Psoas muscle (tissue), 8 donors: ENCODE data around the gene DSCAM. TPM values are rescaled to one million over a fixed set of nuclear protein-coding genes. Genes with fewer than 3 reads are reported as not detected.

Experiments used
- ATAC-seq, 4 donors: fragments of 200-7000 bp; cut with Tn5 transposase; one replicate each; pipeline ENCODE4 v1.9.1; 2020; ENCODE audit warnings: moderate library complexity in 3 of 4, mild to moderate bottlenecking in 2 of 4
- DNase-seq, 2 donors: peaks; one replicate each; pipeline ENCODE4 v3.0.0-alpha.2; 2020
- H3K27ac ChIP-seq: fragments of 200-600 bp; one replicate; pipeline ENCODE4 v1.8.0; 2022
- H3K27me3 ChIP-seq, 3 donors: fragments of 200-600 bp in 1 of 3; one replicate each; pipeline versions ENCODE4 v1.6.1 to v1.8.0; 2013 to 2022; ENCODE audit warnings: low read length in 2 of 3, mild to moderate bottlenecking in 2 of 3, moderate library complexity in 1 of 3; ENCODE audit not compliant: insufficient read depth in 3 of 3
- H3K36me3 ChIP-seq, 2 donors: fragments of 200-600 bp in 1 of 2; one replicate each; pipeline versions ENCODE4 v1.6.1 to v1.8.0; 2013 to 2022; ENCODE audit warnings: low read depth in 1 of 2, mild to moderate bottlenecking in 1 of 2, moderate library complexity in 1 of 2; ENCODE audit not compliant: insufficient read depth in 1 of 2
- H3K4me1 ChIP-seq: fragments of 200-600 bp; one replicate; pipeline ENCODE4 v1.8.0; 2022
- H3K4me3 ChIP-seq: fragments of 200-600 bp; one replicate; pipeline ENCODE4 v1.8.0; 2022; ENCODE audit warnings: mild to moderate bottlenecking
- H3K9me3 ChIP-seq: fragments of 200-600 bp; one replicate; pipeline ENCODE4 v1.8.0; 2022
- CTCF ChIP-seq: fragments of 200-600 bp; IDR thresholded peaks from one replicate; pipeline ENCODE4 v1.8.0; 2022; ENCODE audit warnings: antibody characterized with exemption
- WGBS, 3 donors: extraction: QIAGEN DNeasy Blood & Tissue Kit; methylation state at CpG; one replicate each; pipeline versions ENCODE4 v1.1.6 to v1.1.7; 2013; 5-methylcytosine and 5-hydroxymethylcytosine counted together
- intact Hi-C, 2 donors: fragments of 100-400 bp; cut with DNase I; formaldehyde crosslinking; loops; one replicate each; pipeline versions ENCODE4 v1.11.0 to v1.14.2; 2022
- polyA plus RNA-seq, 3 donors: library from polyadenylated mRNA; stranded (reverse); fragments of 200-250 nt; gene quantifications; one replicate each; pipeline ENCODE4 v1.2.3, GENCODE V29; 2013
- total RNA-seq, 4 donors: library from RNA; stranded (reverse); fragmentation: NEBNext Ultra II Directional in 2 of 4; extraction: Animal tissue kit (Norgen Biotek cat#: 25700) in 2 of 4; gene quantifications; one replicate each; pipeline versions ENCODE4 v1.2.1 to v1.2.4, GENCODE V29; 2021 to 2023
- donor health status: healthy with polysubstance abuse.
- donor health status: DM: no; HTN: no; CAD: no; lungs with moderate emphysema.
- donor health status: Bipolar disorder and iron deficiency.
- donor health status: healthy.
- donor health status: DM: yes; HTN: yes; CAD: no.
- donor health status: DM: no; HTN: no; CAD: no.
- donor health status: DM: no; HTN: no; CAD: no.
- donor health status: DM: yes; HTN: yes; CAD: no.

The DSCAM gene
- total and polyA plus RNA-seq, 7 donors = 0.03 to 0.04 TPM; not detected in 5

DNA sequence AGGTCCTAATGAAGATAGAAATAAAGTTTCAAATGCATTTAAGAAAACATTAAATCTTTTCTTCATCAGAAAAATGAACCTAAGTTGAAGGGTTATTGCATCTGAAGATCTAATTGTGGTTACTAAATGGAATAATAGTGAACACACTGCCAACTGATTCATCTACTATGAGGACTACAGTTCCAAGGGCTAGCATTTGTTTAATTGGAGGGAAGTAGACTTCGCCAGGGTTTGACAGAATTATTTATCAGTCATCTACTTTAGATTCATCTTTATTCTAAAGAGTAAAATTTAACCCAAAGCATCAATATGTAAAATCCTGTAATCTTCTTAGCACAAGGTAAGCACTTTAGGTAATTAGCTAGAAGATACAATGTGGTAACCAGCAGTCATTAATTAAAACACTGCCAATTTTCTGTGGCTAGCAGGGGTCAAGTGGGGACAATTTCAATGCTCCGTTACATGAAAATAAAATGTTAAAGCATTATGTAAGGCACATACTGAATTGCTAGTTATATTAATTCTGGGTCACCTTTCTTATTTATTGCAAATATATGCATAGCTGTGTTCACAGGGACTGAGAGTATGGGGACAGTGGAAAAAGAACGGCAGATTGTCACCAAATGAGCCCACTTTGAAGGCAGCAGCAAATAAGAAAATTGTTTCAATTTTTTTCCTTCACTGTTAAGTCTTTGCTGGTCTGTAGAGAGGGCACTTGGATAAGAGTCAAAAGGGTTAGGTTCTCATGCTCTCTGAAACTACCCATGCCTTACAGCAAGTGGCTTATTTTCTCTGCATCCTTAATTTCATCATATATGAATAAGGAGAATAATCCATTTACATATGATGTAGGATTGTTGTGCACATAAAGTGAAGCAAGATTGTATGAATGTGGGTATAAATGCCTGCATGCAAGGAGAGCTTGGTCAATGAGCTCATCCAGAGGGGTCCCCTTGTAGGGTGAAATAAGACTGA lies 563.8 kb downstream of the DSCAM start:
- DNase-seq = no peak
- ATAC-seq = no peak
- Histone ChIP-seq H3K36me3 (no peaks in the 10 kb centered on the region), H3K27ac (no peak overlapping the region), H3K4me3 (no peak overlapping the region), H3K9me3 (no peaks in the 10 kb centered on the region), H3K27me3 (no peaks in the 10 kb centered on the region), H3K4me1 (no peaks in the 10 kb centered on the region)
- intact Hi-C loops = no loop called here
- no peak for TF ChIP-seq CTCF
- 42 to 65% (median 54%) methylated on average over 3 of the region's 3 CpGs for WGBS, 3 donors

DNA sequence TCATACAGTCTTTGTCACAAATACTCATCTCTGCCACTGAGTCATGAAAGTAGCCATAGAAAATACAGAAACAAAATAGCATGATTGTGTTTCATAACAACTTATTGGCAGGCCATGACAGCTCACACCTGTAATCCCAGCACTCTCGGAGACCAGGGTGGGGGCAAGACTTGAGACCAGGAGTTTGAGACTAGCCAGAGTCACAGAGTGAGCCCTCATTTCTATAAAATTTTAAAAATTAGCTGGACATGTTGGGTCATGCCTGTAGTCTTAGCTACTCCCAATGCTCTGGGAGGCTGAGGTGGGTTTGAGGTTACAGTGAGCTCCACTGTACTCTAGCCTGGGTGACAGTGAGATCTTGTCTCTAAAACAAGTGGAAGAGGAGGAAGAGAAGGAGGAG lies 568.6 kb downstream of the DSCAM start:
- Histone ChIP-seq H3K9me3 (no peaks in the 10 kb centered on the region), H3K4me3 (no peak overlapping the region), H3K36me3 (no peaks in the 10 kb centered on the region), H3K27ac (no peak overlapping the region), H3K4me1 (no peaks in the 10 kb centered on the region), H3K27me3 (no peaks in the 10 kb centered on the region)
- WGBS, 3 donors = 84 to 96% (median 86%) methylated on average over 1 of the region's 1 CpG
- TF ChIP-seq CTCF = no peak
- ATAC-seq = no peak
- intact Hi-C loops = no loop called here
- no peak for DNase-seq

- Histone ChIP-seq H3K4me3 (no peak overlapping the region), H3K27me3 (no peaks in the 10 kb centered on the region), H3K4me1 (no peaks in the 10 kb centered on the region), H3K27ac (no peak overlapping the region), H3K9me3 (no peaks in the 10 kb centered on the region), H3K36me3 (no peaks in the 10 kb centered on the region)
- intact Hi-C loops = no loop called here
- WGBS, 3 donors = 83 to 88% (median 83%) methylated on average over 12 of the region's 12 CpGs
- no peak for TF ChIP-seq CTCF
- DNase-seq (no peak), ATAC-seq (no peak)
Measured at GRCh38 chr21:40276001-40276400, 571.0 kb downstream of the DSCAM start.

DNA sequence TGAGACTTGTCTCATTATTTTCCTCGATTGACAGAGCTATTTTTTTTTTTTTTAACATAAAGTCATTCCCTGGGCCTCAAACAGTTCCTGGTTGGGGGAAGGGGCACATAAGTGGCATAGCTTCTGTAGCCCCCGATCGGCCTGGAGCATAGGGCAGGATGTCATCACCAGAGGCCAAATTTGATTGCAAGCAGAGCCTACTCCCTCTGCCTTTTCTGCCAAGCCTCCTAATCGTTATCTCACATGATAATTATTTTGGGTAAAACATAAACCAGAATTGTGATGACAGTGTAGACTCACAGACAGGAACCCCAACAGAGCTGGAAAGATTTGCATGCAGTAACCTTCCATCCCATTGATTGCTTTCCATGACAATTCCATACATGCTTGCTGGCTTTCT lies 574.9 kb downstream of the DSCAM start:
- no peak for ATAC-seq
- Histone ChIP-seq H3K4me3 (no peak overlapping the region), H3K36me3 (no peaks in the 10 kb centered on the region), H3K27me3 (no peaks in the 10 kb centered on the region), H3K4me1 (no peaks in the 10 kb centered on the region), H3K9me3 (no peaks in the 10 kb centered on the region), H3K27ac (no peak overlapping the region)
- DNase-seq = no peak
- 61 to 68% (median 62%) methylated on average over 4 of the region's 4 CpGs for WGBS, 3 donors
- intact Hi-C loops = no loop called here
- no peak for TF ChIP-seq CTCF
